WTC11 (cell line): ENCODE measurements around the gene RASIP1. TPM values are rescaled to one million over a fixed set of nuclear protein-coding genes. Genes with fewer than 3 reads are reported as not detected.

Source experiments
- ATAC-seq: fragments of 200-7000 bp; cut with Tn5 transposase; 2 replicates; pipeline ENCODE4 v1.10.0; 2021; ENCODE audit warnings: mild to moderate bottlenecking, moderate library complexity
- CTCF ChIA-PET: fragments of 300-600 bp; sonication (Branson Sonifier 250); formaldehyde crosslinking; loops from one replicate; lab custom pipeline; 2021; ENCODE audit warnings: antibody characterized with exemption; lab: Charles Lee
- POLR2A ChIA-PET: fragments of 350-600 bp; sonication (Branson Sonifier 250); formaldehyde crosslinking; loops from one replicate; lab custom pipeline; 2021; ENCODE audit warnings: antibody characterized with exemption; lab: Charles Lee
- DNase-seq: peaks from one replicate; pipeline ENCODE4 v3.0.0; 2021; ENCODE audit warnings: low spot score
- H3K27ac Mint-ChIP-seq: 2 replicates; pipeline ENCODE4 v1.8.0; 2021; ENCODE audit warnings: mixed read lengths
- H3K27me3 Mint-ChIP-seq: 2 replicates; pipeline ENCODE4 v1.8.0; 2021; ENCODE audit warnings: low read depth, mild to moderate bottlenecking, moderate library complexity, mixed read lengths
- H3K36me3 Mint-ChIP-seq: 2 replicates; pipeline ENCODE4 v1.8.0; 2021; ENCODE audit warnings: mixed read lengths
- H3K4me1 Mint-ChIP-seq: 2 replicates; pipeline ENCODE4 v1.8.0; 2022; ENCODE audit warnings: mixed read lengths
- H3K4me3 Mint-ChIP-seq: 2 replicates; pipeline ENCODE4 v1.8.0; 2021; ENCODE audit warnings: mild to moderate bottlenecking, moderate library complexity, mixed read lengths
- H3K9me3 Mint-ChIP-seq: 2 replicates; pipeline ENCODE4 v1.8.0; 2021; ENCODE audit warnings: mixed read lengths
- ATF1 ChIP-seq: sonication (generic); formaldehyde crosslinking; IDR thresholded peaks from 2 replicates; pipeline ENCODE4 v1.8.1; 2023; ENCODE audit warnings: mild to moderate bottlenecking, moderate library complexity, missing genetic modification reagents
- E2F1 ChIP-seq: sonication (generic); formaldehyde crosslinking; IDR thresholded peaks from 2 replicates; pipeline ENCODE4 v1.8.0; 2022; ENCODE audit warnings: mild to moderate bottlenecking, missing genetic modification reagents
- ELF4 ChIP-seq: sonication (generic); formaldehyde crosslinking; IDR thresholded peaks from 2 replicates; pipeline ENCODE4 v1.8.1; 2022; ENCODE audit warnings: low read depth, mild to moderate bottlenecking, moderate library complexity, missing genetic modification reagents
- JUN ChIP-seq: sonication (generic); formaldehyde crosslinking; IDR thresholded peaks from 2 replicates; pipeline ENCODE4 v1.8.0; 2023; ENCODE audit warnings: mild to moderate bottlenecking, missing genetic modification reagents
- MYBL2 ChIP-seq: sonication (generic); formaldehyde crosslinking; IDR thresholded peaks from 2 replicates; pipeline ENCODE4 v1.8.1; 2023; ENCODE audit warnings: mild to moderate bottlenecking, moderate library complexity, missing genetic modification reagents
- NFE2L1 ChIP-seq: sonication (generic); formaldehyde crosslinking; IDR thresholded peaks from 2 replicates; pipeline ENCODE4 v1.8.1; 2023; ENCODE audit warnings: missing genetic modification reagents
- PRRX2 ChIP-seq: fragments of 250-450 bp; sonication (Bioruptor Pico); IDR thresholded peaks from 2 replicates; pipeline ENCODE4 v1.8.0; 2021; ENCODE audit warnings: mild to moderate bottlenecking
- RELA ChIP-seq: sonication (generic); formaldehyde crosslinking; IDR thresholded peaks from 2 replicates; pipeline ENCODE4 v1.8.1; 2022; ENCODE audit warnings: missing genetic modification reagents, mild to moderate bottlenecking, borderline replicate concordance
- SP1 ChIP-seq: sonication (generic); formaldehyde crosslinking; conservative IDR thresholded peaks from 2 replicates; pipeline ENCODE4 v1.8.1; 2022; ENCODE audit warnings: missing genetic modification reagents
- STAT6 ChIP-seq: sonication (generic); formaldehyde crosslinking; conservative IDR thresholded peaks from 2 replicates; pipeline ENCODE4 v1.8.1; 2023; ENCODE audit warnings: mild to moderate bottlenecking, low read depth, missing genetic modification reagents, moderate library complexity
- TEAD1 ChIP-seq: sonication (generic); formaldehyde crosslinking; IDR thresholded peaks from 2 replicates; pipeline ENCODE4 v1.8.0; 2022; ENCODE audit warnings: mild to moderate bottlenecking, missing genetic modification reagents
- ZMAT4 ChIP-seq: fragments of 250-450 bp; sonication (Bioruptor Pico); IDR thresholded peaks from 2 replicates; pipeline ENCODE4 v1.9.0; 2021; ENCODE audit warnings: mild to moderate bottlenecking
- ZNF263 ChIP-seq: sonication (generic); formaldehyde crosslinking; IDR thresholded peaks from 2 replicates; pipeline ENCODE4 v1.8.1; 2022; ENCODE audit warnings: low read depth, mild to moderate bottlenecking, moderate library complexity, missing genetic modification reagents
- ZNF423 ChIP-seq: fragments of 250-450 bp; sonication (Bioruptor Pico); IDR thresholded peaks from 2 replicates; pipeline ENCODE4 v2.1.2; 2022; ENCODE audit warnings: mild to moderate bottlenecking, moderate library complexity
- ZNF425 ChIP-seq: fragments of 250-450 bp; sonication (Bioruptor Pico); conservative IDR thresholded peaks from 2 replicates; pipeline ENCODE4 v1.9.0; 2021; ENCODE audit warnings: mild to moderate bottlenecking
- ZNF532 ChIP-seq: fragments of 250-450 bp; sonication (Bioruptor Pico); IDR thresholded peaks from 2 replicates; pipeline ENCODE4 v1.9.0; 2021; ENCODE audit warnings: mild to moderate bottlenecking, borderline replicate concordance
- total RNA-seq: library from RNA; stranded (reverse); gene quantifications from 3 replicates; pipeline ENCODE4 v1.2.3, GENCODE V29; 2021
- TF ChIP-seq, protein P1 (sequence below): sonication (generic); formaldehyde crosslinking; IDR thresholded peaks from 2 replicates; pipeline ENCODE4 v1.8.0; 2022; ENCODE audit warnings: missing genetic modification reagents
- TF ChIP-seq, protein P2 (sequence below): sonication (generic); formaldehyde crosslinking; IDR thresholded peaks from 2 replicates; pipeline ENCODE4 v1.8.1; 2022; ENCODE audit warnings: mild to moderate bottlenecking, moderate library complexity, missing genetic modification reagents

RASIP1 gene
- total RNA-seq, 1 experiment from 2014 or later = 4.4 TPM

DNA sequence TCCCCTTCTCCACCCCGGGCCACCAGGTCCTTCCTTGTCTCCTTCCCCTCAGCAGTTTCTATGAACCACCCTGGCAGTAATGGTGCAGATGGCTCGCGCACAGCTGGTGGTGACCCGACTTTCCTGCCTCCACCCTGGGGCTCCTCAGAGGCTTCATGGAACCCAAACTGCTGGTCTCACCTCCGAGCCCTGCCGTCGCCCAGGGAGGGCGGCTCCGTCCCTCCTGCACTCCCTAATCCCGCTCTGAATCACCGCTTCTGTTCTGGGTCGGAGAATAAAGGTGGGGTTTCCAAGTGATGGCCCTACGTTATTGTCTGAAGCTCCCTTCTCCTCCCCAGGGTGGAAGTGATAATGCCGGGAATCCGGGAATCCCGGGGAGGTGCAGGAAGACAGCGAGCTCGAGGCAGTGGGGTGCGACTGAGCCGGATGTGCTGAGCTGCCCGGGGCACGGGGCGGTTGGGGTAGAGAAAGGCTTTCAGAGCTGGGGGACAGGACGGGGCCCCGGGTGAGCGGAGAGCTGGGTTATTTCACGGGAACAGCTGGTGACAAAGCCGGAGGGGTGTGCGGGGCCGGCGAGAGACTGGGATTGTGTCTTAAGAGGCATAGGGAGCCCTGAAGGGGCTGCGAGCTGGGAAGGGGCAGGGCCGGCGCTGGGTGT lies 43.9 kb downstream of the RASIP1 start (continued):
- TF ChIP-seq ZNF425 (CRISPR knock-in tag) = no peak
- 0 out of 2 replicates have a peak, but pooled peaks have one; percentile 19 for TF ChIP-seq STAT6 (CRISPR knock-in tag)
- no peak for TF ChIP-seq ZNF532
- no peak for TF ChIP-seq PRRX2 (CRISPR knock-in tag)
- no peak for TF ChIP-seq ZNF263 (CRISPR knock-in tag)
- peak; percentile 34; the same call in 1 of the 2 replicates for TF ChIP-seq ZNF423 (CRISPR knock-in tag)
- no peak for TF ChIP-seq ELF4 (CRISPR knock-in tag)
- TF ChIP-seq ZMAT4 = no peak
- 0 out of 2 replicates have a peak, but pooled peaks have one; percentile 36 for TF ChIP-seq JUN (CRISPR knock-in tag)
- TF ChIP-seq, all 79 proteins: peak for 9

GRCh38 chr19:48695743-48696352 lies 44.6 kb downstream of the RASIP1 start, which contains the start of gene FUT2:
TSS of gene FUT2 (plus strand) at chr19:48695971. CDS start at chr19:48702957, 6,986 bp downstream.
- DNase-seq (peak; percentile 70), ATAC-seq (peak; percentile 91)
- CTCF ChIA-PET = interaction anchor here (0.6 to 2.3 kb wide), 19 partner anchors 10 to 304 kb away, joined by 3 to 33 read pairs (median 4); partner anchors contain the start of genes CA11, GYS1, IZUMO1 and NTN5
- Mint-ChIP-seq H3K4me1 (peaks cover 4% of the 10 kb centered on the region), H3K9me3 (no peaks in the 10 kb centered on the region), H3K36me3 (peaks cover 7% of the 10 kb centered on the region; the same call in 1 of the 2 replicates), H3K27ac (peak within 1 kb of the TSS; percentile 84), H3K4me3 (peak within 1 kb of the TSS; percentile 97), H3K27me3 (no peaks in the 10 kb centered on the region)
- POLR2A ChIA-PET = interaction anchor here (0.5 to 3.0 kb wide), 10 partner anchors 10 to 115 kb away, joined by 3 to 20 read pairs (median 6); partner anchors contain the start of genes BCAT2, CA11 and IZUMO1
- TF ChIP-seq, protein P1, sequence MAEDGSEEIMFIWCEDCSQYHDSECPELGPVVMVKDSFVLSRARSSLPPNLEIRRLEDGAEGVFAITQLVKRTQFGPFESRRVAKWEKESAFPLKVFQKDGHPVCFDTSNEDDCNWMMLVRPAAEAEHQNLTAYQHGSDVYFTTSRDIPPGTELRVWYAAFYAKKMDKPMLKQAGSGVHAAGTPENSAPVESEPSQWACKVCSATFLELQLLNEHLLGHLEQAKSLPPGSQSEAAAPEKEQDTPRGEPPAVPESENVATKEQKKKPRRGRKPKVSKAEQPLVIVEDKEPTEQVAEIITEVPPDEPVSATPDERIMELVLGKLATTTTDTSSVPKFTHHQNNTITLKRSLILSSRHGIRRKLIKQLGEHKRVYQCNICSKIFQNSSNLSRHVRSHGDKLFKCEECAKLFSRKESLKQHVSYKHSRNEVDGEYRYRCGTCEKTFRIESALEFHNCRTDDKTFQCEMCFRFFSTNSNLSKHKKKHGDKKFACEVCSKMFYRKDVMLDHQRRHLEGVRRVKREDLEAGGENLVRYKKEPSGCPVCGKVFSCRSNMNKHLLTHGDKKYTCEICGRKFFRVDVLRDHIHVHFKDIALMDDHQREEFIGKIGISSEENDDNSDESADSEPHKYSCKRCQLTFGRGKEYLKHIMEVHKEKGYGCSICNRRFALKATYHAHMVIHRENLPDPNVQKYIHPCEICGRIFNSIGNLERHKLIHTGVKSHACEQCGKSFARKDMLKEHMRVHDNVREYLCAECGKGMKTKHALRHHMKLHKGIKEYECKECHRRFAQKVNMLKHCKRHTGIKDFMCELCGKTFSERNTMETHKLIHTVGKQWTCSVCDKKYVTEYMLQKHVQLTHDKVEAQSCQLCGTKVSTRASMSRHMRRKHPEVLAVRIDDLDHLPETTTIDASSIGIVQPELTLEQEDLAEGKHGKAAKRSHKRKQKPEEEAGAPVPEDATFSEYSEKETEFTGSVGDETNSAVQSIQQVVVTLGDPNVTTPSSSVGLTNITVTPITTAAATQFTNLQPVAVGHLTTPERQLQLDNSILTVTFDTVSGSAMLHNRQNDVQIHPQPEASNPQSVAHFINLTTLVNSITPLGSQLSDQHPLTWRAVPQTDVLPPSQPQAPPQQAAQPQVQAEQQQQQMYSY = 0 out of 2 replicates have a peak, but pooled peaks have one; percentile 12
- TF ChIP-seq ATF1 (CRISPR knock-in tag) (no peak), RELA (CRISPR knock-in tag) (0 out of 2 replicates have a peak, but pooled peaks have one; percentile 30), TEAD1 (CRISPR knock-in tag) (0 out of 2 replicates have a peak, but pooled peaks have one; percentile 7), E2F1 (CRISPR knock-in tag) (no peak), SP1 (CRISPR knock-in tag) (0 out of 2 replicates have a peak, but pooled peaks have one; percentile 43), MYBL2 (0 out of 2 replicates have a peak, but pooled peaks have one; percentile 38), NFE2L1 (CRISPR knock-in tag) (0 out of 2 replicates have a peak, but pooled peaks have one; percentile 34)
- TF ChIP-seq, protein P2, sequence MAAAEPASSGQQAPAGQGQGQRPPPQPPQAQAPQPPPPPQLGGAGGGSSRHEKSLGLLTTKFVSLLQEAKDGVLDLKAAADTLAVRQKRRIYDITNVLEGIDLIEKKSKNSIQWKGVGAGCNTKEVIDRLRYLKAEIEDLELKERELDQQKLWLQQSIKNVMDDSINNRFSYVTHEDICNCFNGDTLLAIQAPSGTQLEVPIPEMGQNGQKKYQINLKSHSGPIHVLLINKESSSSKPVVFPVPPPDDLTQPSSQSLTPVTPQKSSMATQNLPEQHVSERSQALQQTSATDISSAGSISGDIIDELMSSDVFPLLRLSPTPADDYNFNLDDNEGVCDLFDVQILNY = 0 out of 2 replicates have a peak, but pooled peaks have one; percentile 14
